K562 (cell line): ENCODE results near the gene FUCA1. TPM values are rescaled to one million over a fixed set of nuclear protein-coding genes. Genes with fewer than 3 reads are reported as not detected.

Experiments
- CC2D1A ChIP-seq: fragments of 450-650 bp; IDR thresholded peaks from 2 replicates; pipeline ENCODE4 v1.6.1; 2017; ENCODE audit warnings: mild to moderate bottlenecking
- CUX1 ChIP-seq: fragments of 200-800 bp; sonication (Bioruptor generic); IDR thresholded peaks from 2 replicates; pipeline ENCODE4 v1.6.1; 2016; ENCODE audit warnings: missing genetic modification characterization, missing compliant biosample characterization
- HDAC8 ChIP-seq: fragments of 450-650 bp; IDR thresholded peaks from 2 replicates; pipeline ENCODE4 v1.6.1; 2016; ENCODE audit warnings: mild to moderate bottlenecking, missing genetic modification characterization, moderate library complexity, missing compliant biosample characterization
- JUN ChIP-seq, 2 experiments: sonication (generic) in 1 of 2; formaldehyde crosslinking in 1 of 2; IDR thresholded peaks; 2 replicates each; pipeline versions ENCODE4 v1.6.1 to v1.8.0; 2012 to 2022; ENCODE audit warnings: borderline replicate concordance in 2 of 2, mild to moderate bottlenecking in 2 of 2, improper control_type of control experiment in 1 of 2, low read depth in 1 of 2, low read length in 1 of 2, missing genetic modification reagents in 1 of 2
- L3MBTL2 ChIP-seq: fragments of 450-650 bp; IDR thresholded peaks from 2 replicates; pipeline ENCODE4 v1.6.1; 2016; ENCODE audit warnings: mild to moderate bottlenecking, moderate library complexity
- MEF2D ChIP-seq: conservative IDR thresholded peaks from 2 replicates; pipeline ENCODE4 v1.6.1; 2016; ENCODE audit warnings: low read depth, missing genetic modification characterization, missing compliant biosample characterization
- MEIS2 ChIP-seq: fragments of 450-650 bp; IDR thresholded peaks from 2 replicates; pipeline ENCODE4 v1.6.1; 2014; ENCODE audit warnings: mild to moderate bottlenecking; ENCODE audit not compliant: partially characterized antibody
- MYC ChIP-seq, 2 experiments: fragments of 250-450 bp in 1 of 2; sonication (Bioruptor Pico) in 1 of 2; IDR thresholded peaks; 2 replicates each; pipeline versions ENCODE4 v1.5.1 to v1.6.1; 2012 to 2021; ENCODE audit warnings: low read depth in 2 of 2, borderline replicate concordance in 1 of 2, improper control_type of control experiment in 1 of 2, low read length in 1 of 2, mild to moderate bottlenecking in 1 of 2, moderate library complexity in 1 of 2
- NFYB ChIP-seq: IDR thresholded peaks from 2 replicates; pipeline ENCODE4 v1.6.1; 2011; ENCODE audit warnings: mild to moderate bottlenecking, moderate library complexity; ENCODE audit not compliant: insufficient read length; ENCODE audit errors: extremely low read depth
- SAP30 ChIP-seq: fragments of 200-600 bp; sonication (generic); IDR thresholded peaks from 2 replicates; pipeline ENCODE4 v1.6.1; 2012; ENCODE audit warnings: borderline replicate concordance, low read depth, mild to moderate bottlenecking, moderate library complexity, low read length, control low read depth, inconsistent platforms; ENCODE audit not compliant: insufficient read depth, poor library complexity, severe bottlenecking
- SP1 ChIP-seq: sonication (generic); formaldehyde crosslinking; IDR thresholded peaks from 2 replicates; pipeline ENCODE4 v1.8.1; 2022; ENCODE audit warnings: mild to moderate bottlenecking, missing genetic modification reagents
- TBP ChIP-seq: optimal IDR thresholded peaks from 2 replicates; pipeline ENCODE3; 2011; ENCODE audit warnings: low read depth, low read length, improper control_type of control experiment
- TFAP4 ChIP-seq: sonication (generic); formaldehyde crosslinking; IDR thresholded peaks from 2 replicates; pipeline ENCODE4 v1.8.0; 2022; ENCODE audit warnings: missing genetic modification reagents, mild to moderate bottlenecking, moderate library complexity, borderline replicate concordance
- ZNF24 ChIP-seq: fragments of 450-650 bp; IDR thresholded peaks from 2 replicates; pipeline ENCODE4 v1.6.1; 2016
- ZNF316 ChIP-seq: fragments of 450-650 bp; IDR thresholded peaks from 2 replicates; pipeline ENCODE4 v1.6.1; 2016
- polyA plus RNA-seq, 8 experiments: library from polyadenylated mRNA; depleted of rRNA in 4 of 8; stranded (reverse) in 5 of 8; unstranded in 3 of 8; fragments of >200 nt; fragmentation: Nextera tagmentation in 2 of 8; fragmentation: Illumina TruSeq in 1 of 8; extraction: Ambion mirVana in 2 of 8; extraction: Trizol in 1 of 8; gene quantifications; 2 replicates each; pipeline versions ENCODE4 v1.2.1 to v1.2.3, GENCODE V29; 2011 to 2014; ENCODE audit warnings: inconsistent platforms in 1 of 8, missing spikeins in 1 of 8
- total RNA-seq, 7 experiments: library from RNA; depleted of rRNA in 6 of 7; stranded (reverse); fragments of >200 nt in 6 of 7; fragmentation: Illumina TruSeq in 2 of 7; extraction: Trizol in 2 of 7; gene quantifications; 2 replicates each; pipeline versions ENCODE4 v1.2.1 to v1.2.3, GENCODE V29; 2011 to 2021; ENCODE audit warnings: low replicate concordance in 1 of 7
- TF ChIP-seq, protein P1 (sequence below): fragments of 250-450 bp; sonication (Bioruptor Pico); IDR thresholded peaks from 2 replicates; pipeline ENCODE4 v1.5.0; 2021; ENCODE audit warnings: mild to moderate bottlenecking, borderline replicate concordance
- TF ChIP-seq, protein P2 (sequence below): fragments of 450-650 bp; formaldehyde crosslinking; IDR thresholded peaks from 2 replicates; pipeline ENCODE4 v1.4.0; 2020; ENCODE audit warnings: mild to moderate bottlenecking, mixed read lengths

The FUCA1 gene
- total and polyA plus RNA-seq, 9 of the 15 experiments (the other 6 are each of a cell fraction or from before 2014, with no cell fraction given): 7.0 to 20.5 (median 13.5) TPM

DNA sequence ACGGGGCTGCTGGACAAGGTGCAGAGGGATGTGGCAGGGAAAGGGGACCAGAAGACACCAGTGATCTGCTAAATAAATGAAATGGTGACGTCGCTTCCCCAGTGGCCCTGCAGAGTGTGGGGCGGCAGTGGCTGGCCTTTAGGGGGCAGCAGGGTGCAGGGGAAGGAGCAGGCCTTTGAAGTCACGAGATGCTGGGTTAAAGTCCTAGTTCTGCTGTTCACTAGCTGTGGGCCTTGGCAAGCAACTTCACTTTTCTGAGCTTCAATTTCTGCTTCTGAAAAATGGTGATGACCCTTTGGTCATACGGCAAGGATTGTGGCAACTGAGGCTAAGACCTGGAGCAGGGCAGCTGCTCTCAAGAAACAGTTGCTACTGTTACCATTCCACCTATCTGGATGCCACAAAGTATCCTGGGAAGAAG is 58.3 kb downstream of the FUCA1 start (continued):
- TF ChIP-seq TFAP4 (CRISPR knock-in tag) (peak; percentile 50; the same call in 1 of the 2 replicates), TBP (peak; percentile 12), SP1 (CRISPR knock-in tag) (peak; percentile 46; the same call in 1 of the 2 replicates), CUX1 (CRISPR knock-in tag) (0 out of 2 replicates have a peak, but pooled peaks have one; percentile 53), ZNF24 (peak; percentile 68), L3MBTL2 (peak; percentile 32), MEIS2 (no peak), JUN (IDR thresholded peaks at IDR 0.05; ENCODE audit: borderline replicate concordance, low read depth, low read length) (peak; percentile 34; the same call in 1 of the 2 replicates), JUN (CRISPR knock-in tag; IDR thresholded peaks at IDR 0.05; ENCODE audit: borderline replicate concordance) (no peak), MYC (IDR thresholded peaks at IDR 0.05; ENCODE audit: low read depth, low read length) (0 out of 2 replicates have a peak, but pooled peaks have one; percentile 35), MYC (CRISPR knock-in tag; IDR thresholded peaks at IDR 0.05; ENCODE audit: borderline replicate concordance, low read depth) (no peak), SAP30 (no peak), ZNF316 (no peak), MEF2D (tag) (no peak), HDAC8 (tag) (0 out of 2 replicates have a peak, but pooled peaks have one; percentile 31), NFYB (no peak), CC2D1A (0 out of 2 replicates have a peak, but pooled peaks have one; percentile 68)
- TF ChIP-seq, protein P1, sequence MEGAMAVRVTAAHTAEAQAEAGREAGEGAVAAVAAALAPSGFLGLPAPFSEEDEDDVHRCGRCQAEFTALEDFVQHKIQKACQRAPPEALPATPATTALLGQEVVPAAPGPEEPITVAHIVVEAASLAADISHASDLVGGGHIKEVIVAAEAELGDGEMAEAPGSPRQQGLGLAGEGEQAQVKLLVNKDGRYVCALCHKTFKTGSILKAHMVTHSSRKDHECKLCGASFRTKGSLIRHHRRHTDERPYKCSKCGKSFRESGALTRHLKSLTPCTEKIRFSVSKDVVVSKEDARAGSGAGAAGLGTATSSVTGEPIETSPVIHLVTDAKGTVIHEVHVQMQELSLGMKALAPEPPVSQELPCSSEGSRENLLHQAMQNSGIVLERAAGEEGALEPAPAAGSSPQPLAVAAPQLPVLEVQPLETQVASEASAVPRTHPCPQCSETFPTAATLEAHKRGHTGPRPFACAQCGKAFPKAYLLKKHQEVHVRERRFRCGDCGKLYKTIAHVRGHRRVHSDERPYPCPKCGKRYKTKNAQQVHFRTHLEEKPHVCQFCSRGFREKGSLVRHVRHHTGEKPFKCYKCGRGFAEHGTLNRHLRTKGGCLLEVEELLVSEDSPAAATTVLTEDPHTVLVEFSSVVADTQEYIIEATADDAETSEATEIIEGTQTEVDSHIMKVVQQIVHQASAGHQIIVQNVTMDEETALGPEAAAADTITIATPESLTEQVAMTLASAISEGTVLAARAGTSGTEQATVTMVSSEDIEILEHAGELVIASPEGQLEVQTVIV (CRISPR knock-in tag): no peak
- TF ChIP-seq, protein P2, sequence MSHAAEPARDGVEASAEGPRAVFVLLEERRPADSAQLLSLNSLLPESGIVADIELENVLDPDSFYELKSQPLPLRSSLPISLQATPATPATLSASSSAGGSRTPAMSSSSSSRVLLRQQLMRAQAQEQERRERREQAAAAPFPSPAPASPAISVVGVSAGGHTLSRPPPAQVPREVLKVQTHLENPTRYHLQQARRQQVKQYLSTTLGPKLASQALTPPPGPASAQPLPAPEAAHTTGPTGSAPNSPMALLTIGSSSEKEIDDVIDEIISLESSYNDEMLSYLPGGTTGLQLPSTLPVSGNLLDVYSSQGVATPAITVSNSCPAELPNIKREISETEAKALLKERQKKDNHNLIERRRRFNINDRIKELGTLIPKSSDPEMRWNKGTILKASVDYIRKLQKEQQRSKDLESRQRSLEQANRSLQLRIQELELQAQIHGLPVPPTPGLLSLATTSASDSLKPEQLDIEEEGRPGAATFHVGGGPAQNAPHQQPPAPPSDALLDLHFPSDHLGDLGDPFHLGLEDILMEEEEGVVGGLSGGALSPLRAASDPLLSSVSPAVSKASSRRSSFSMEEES: peak; percentile 86
